HepG2 (cell line): ENCODE measurements around the gene DDAH2. TPM values are rescaled to one million over a fixed set of nuclear protein-coding genes. Genes with fewer than 3 reads are reported as not detected.

Source experiments
- ATM ChIP-seq: fragments of 450-650 bp; IDR thresholded peaks from 2 replicates; pipeline ENCODE4 v1.7.1; 2017; ENCODE audit warnings: mild to moderate bottlenecking, borderline replicate concordance
- CBX2 ChIP-seq, 2 experiments: fragments of 200-600 bp in 1 of 2; sonication (generic); formaldehyde crosslinking in 1 of 2; IDR thresholded peaks; 2 replicates each; pipeline versions ENCODE4 v1.7.0 to v1.8.1; 2018 to 2022; ENCODE audit warnings: low read depth in 2 of 2, low read length in 1 of 2, mild to moderate bottlenecking in 1 of 2, missing genetic modification reagents in 1 of 2
- DNMT3B ChIP-seq: conservative IDR thresholded peaks from 2 replicates; pipeline ENCODE4 v1.6.1; 2016; ENCODE audit warnings: missing biosample characterization, control low read depth
- KAT2B ChIP-seq: fragments of 150-350 bp; IDR thresholded peaks from 2 replicates; pipeline ENCODE4 v1.6.1; 2014; ENCODE audit warnings: low read depth, low read length, borderline replicate concordance
- KDM3A ChIP-seq: IDR thresholded peaks from 2 replicates; pipeline ENCODE4 v1.6.1; 2018; ENCODE audit warnings: low read depth, missing compliant biosample characterization
- MTF1 ChIP-seq: sonication (generic); formaldehyde crosslinking; IDR thresholded peaks from 2 replicates; pipeline ENCODE4 v1.5.0; 2020; ENCODE audit warnings: missing genetic modification reagents
- ONECUT2 ChIP-seq: sonication (generic); formaldehyde crosslinking; IDR thresholded peaks from 2 replicates; pipeline ENCODE4 v1.4.0; 2020; ENCODE audit warnings: missing genetic modification reagents
- PHF21A ChIP-seq: sonication (generic); formaldehyde crosslinking; IDR thresholded peaks from 2 replicates; pipeline ENCODE4 v1.5.0; 2020; ENCODE audit warnings: mild to moderate bottlenecking, missing genetic modification reagents
- PHF5A ChIP-seq: IDR thresholded peaks from one replicate; pipeline ENCODE4 v1.6.1; 2018; ENCODE audit warnings: low read depth, missing genetic modification reagents; ENCODE audit not compliant: unreplicated experiment
- POGZ ChIP-seq: sonication (generic); formaldehyde crosslinking; IDR thresholded peaks from 2 replicates; pipeline ENCODE4 v1.4.0; 2020; ENCODE audit warnings: mild to moderate bottlenecking, missing genetic modification reagents
- RNF2 ChIP-seq: fragments of 450-650 bp; conservative IDR thresholded peaks from 2 replicates; pipeline ENCODE4 v1.6.1; 2016; ENCODE audit warnings: low read depth
- TOPORS ChIP-seq: sonication (generic); formaldehyde crosslinking; IDR thresholded peaks from 2 replicates; pipeline ENCODE4 v1.8.0; 2023; ENCODE audit warnings: mild to moderate bottlenecking, missing genetic modification reagents
- ZNF101 ChIP-seq: sonication (generic); formaldehyde crosslinking; IDR thresholded peaks from 2 replicates; pipeline ENCODE4 v1.4.0; 2020; ENCODE audit warnings: mild to moderate bottlenecking, low read depth, missing genetic modification reagents, borderline replicate concordance
- ZNF235 ChIP-seq: sonication (generic); formaldehyde crosslinking; IDR thresholded peaks from 2 replicates; pipeline ENCODE4 v1.8.1; 2023; ENCODE audit warnings: mild to moderate bottlenecking, missing genetic modification reagents, borderline replicate concordance
- ZNF367 ChIP-seq: sonication (generic); formaldehyde crosslinking; IDR thresholded peaks from 2 replicates; pipeline ENCODE4 v1.4.0; 2020; ENCODE audit warnings: missing genetic modification reagents, borderline replicate concordance
- ZNF501 ChIP-seq: sonication (generic); formaldehyde crosslinking; IDR thresholded peaks from 2 replicates; pipeline ENCODE4 v1.5.1; 2020; ENCODE audit warnings: mild to moderate bottlenecking, moderate library complexity, missing genetic modification reagents
- ZNF530 ChIP-seq: sonication (generic); formaldehyde crosslinking; IDR thresholded peaks from 2 replicates; pipeline ENCODE4 v1.5.0; 2020; ENCODE audit warnings: low read depth, mild to moderate bottlenecking, missing genetic modification reagents
- ZNF563 ChIP-seq: sonication (generic); formaldehyde crosslinking; IDR thresholded peaks from 2 replicates; pipeline ENCODE4 v1.8.0; 2022; ENCODE audit warnings: mild to moderate bottlenecking, moderate library complexity, missing genetic modification reagents
- ZNF883 ChIP-seq: sonication (generic); formaldehyde crosslinking; IDR thresholded peaks from 2 replicates; pipeline ENCODE4 v1.5.1; 2020; ENCODE audit warnings: mild to moderate bottlenecking, missing genetic modification reagents; ENCODE audit errors: not compliant biosample characterization
- polyA plus RNA-seq, 8 experiments: library from polyadenylated mRNA; depleted of rRNA in 3 of 8; stranded (reverse) in 7 of 8; unstranded in 1 of 8; fragments of >200 nt; fragmentation: Illumina TruSeq in 4 of 8; extraction: Trizol in 4 of 8; gene quantifications; 2 replicates each; pipeline versions ENCODE4 v1.2.1 to v1.2.3, GENCODE V29; 2011 to 2016; ENCODE audit warnings: low read depth in 4 of 8, missing spikeins in 1 of 8, mixed read lengths in 1 of 8; ENCODE audit not compliant: insufficient read depth in 1 of 8
- total RNA-seq, 5 experiments: library from RNA; depleted of rRNA; stranded (reverse); fragments of >200 nt; fragmentation: Illumina TruSeq; extraction: Trizol; gene quantifications; 2 replicates each; pipeline ENCODE4 v1.2.3, GENCODE V29; 2016; ENCODE audit warnings: low read depth in 1 of 5
- TF ChIP-seq, protein P1 (sequence below): sonication (generic); formaldehyde crosslinking; IDR thresholded peaks from 2 replicates; pipeline ENCODE4 v1.4.0; 2020; ENCODE audit warnings: missing genetic modification reagents
- TF ChIP-seq, protein P2 (sequence below): IDR thresholded peaks from 2 replicates; pipeline ENCODE4 v1.6.1; 2016; ENCODE audit warnings: missing compliant biosample characterization, missing genetic modification reagents, borderline replicate concordance
- TF ChIP-seq, protein P3 (sequence below): sonication (generic); formaldehyde crosslinking; IDR thresholded peaks from 2 replicates; pipeline ENCODE4 v1.4.0; 2020; ENCODE audit warnings: mild to moderate bottlenecking, missing genetic modification reagents
- TF ChIP-seq, protein P4 (sequence below): sonication (generic); formaldehyde crosslinking; IDR thresholded peaks from 2 replicates; pipeline ENCODE4 v1.8.0; 2022; ENCODE audit warnings: mild to moderate bottlenecking, missing genetic modification reagents, moderate library complexity
- TF ChIP-seq, protein P5 (sequence below): sonication (generic); formaldehyde crosslinking; IDR thresholded peaks from 2 replicates; pipeline ENCODE4 v1.4.0; 2020; ENCODE audit warnings: missing genetic modification reagents, low read depth, mild to moderate bottlenecking, borderline replicate concordance

The DDAH2 gene
- total and polyA plus RNA-seq, 2 of the 13 experiments (the other 11 are each of a cell fraction or from before 2014, with no cell fraction given) = 16.4 to 21.1 TPM

DNA sequence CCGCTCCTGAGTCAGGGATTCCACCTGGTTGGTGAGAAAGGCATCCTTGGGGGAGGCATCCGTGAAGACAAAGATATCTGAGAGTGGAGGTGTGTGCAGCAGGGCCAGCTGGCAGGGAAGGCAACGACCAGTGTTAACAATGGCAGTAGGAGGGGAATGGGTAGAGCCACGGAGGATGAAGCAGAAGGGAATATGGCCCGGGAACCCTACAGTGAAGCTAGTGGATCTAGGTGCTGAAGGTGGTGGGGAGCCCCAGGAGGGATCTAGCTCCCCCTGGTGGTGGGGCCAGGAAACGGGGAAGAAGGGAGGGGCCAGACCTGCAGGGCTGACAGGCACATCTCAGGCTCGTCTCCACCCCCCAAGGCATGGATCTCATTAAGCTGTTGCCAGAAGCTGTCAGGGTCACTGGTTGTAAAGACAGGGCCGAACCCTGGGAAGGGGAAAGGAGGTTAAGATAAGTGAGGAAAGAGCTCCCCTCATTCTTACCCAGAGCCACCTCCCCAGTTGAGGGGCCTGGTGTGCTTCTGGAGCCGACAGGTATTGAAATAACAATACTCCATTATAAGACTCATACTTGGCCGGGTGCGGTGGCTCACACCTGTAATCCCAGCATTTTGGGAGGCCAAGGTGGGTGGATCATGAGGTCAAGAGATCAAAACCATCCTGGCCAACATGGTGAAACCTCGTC, 40.7 kb upstream of the DDAH2 start (continued):
- TF ChIP-seq, protein P1, sequence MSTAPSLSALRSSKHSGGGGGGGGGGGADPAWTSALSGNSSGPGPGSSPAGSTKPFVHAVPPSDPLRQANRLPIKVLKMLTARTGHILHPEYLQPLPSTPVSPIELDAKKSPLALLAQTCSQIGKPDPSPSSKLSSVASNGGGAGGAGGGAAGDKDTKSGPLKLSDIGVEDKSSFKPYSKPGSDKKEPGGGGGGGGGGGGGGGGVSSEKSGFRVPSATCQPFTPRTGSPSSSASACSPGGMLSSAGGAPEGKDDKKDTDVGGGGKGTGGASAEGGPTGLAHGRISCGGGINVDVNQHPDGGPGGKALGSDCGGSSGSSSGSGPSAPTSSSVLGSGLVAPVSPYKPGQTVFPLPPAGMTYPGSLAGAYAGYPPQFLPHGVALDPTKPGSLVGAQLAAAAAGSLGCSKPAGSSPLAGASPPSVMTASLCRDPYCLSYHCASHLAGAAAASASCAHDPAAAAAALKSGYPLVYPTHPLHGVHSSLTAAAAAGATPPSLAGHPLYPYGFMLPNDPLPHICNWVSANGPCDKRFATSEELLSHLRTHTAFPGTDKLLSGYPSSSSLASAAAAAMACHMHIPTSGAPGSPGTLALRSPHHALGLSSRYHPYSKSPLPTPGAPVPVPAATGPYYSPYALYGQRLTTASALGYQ = no peak
- TF ChIP-seq PHF21A (no peak), ATM (no peak), DNMT3B (no peak), ZNF563 (CRISPR knock-in tag) (no peak), ZNF367 (CRISPR knock-in tag) (no peak), ZNF101 (CRISPR knock-in tag) (no peak), POGZ (CRISPR knock-in tag) (0 out of 2 replicates have a peak, but pooled peaks have one; percentile 39), KAT2B (no peak), ZNF501 (CRISPR knock-in tag) (0 out of 2 replicates have a peak, but pooled peaks have one; percentile 56), ONECUT2 (CRISPR knock-in tag) (no peak), ZNF883 (peak; percentile 53), KDM3A (CRISPR knock-in tag) (peak; percentile 78; the same call in 1 of the 2 replicates), MTF1 (no peak), TOPORS (CRISPR knock-in tag) (no peak), PHF5A (CRISPR knock-in tag) (peak; percentile 80), ZNF235 (CRISPR knock-in tag) (no peak; the same call in 1 of the 2 replicates), CBX2 (IDR thresholded peaks at IDR 0.05; ENCODE audit: low read depth, low read length) (no peak), CBX2 (CRISPR knock-in tag; IDR thresholded peaks at IDR 0.05; ENCODE audit: low read depth) (no peak), RNF2 (no peak), ZNF530 (CRISPR knock-in tag) (no peak)
- TF ChIP-seq, protein P2, sequence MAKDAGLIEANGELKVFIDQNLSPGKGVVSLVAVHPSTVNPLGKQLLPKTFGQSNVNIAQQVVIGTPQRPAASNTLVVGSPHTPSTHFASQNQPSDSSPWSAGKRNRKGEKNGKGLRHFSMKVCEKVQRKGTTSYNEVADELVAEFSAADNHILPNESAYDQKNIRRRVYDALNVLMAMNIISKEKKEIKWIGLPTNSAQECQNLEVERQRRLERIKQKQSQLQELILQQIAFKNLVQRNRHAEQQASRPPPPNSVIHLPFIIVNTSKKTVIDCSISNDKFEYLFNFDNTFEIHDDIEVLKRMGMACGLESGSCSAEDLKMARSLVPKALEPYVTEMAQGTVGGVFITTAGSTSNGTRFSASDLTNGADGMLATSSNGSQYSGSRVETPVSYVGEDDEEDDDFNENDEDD = no peak
- TF ChIP-seq, protein P3, sequence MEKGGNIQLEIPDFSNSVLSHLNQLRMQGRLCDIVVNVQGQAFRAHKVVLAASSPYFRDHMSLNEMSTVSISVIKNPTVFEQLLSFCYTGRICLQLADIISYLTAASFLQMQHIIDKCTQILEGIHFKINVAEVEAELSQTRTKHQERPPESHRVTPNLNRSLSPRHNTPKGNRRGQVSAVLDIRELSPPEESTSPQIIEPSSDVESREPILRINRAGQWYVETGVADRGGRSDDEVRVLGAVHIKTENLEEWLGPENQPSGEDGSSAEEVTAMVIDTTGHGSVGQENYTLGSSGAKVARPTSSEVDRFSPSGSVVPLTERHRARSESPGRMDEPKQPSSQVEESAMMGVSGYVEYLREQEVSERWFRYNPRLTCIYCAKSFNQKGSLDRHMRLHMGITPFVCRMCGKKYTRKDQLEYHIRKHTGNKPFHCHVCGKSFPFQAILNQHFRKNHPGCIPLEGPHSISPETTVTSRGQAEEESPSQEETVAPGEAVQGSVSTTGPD (CRISPR knock-in tag) = no peak
- TF ChIP-seq, protein P4, sequence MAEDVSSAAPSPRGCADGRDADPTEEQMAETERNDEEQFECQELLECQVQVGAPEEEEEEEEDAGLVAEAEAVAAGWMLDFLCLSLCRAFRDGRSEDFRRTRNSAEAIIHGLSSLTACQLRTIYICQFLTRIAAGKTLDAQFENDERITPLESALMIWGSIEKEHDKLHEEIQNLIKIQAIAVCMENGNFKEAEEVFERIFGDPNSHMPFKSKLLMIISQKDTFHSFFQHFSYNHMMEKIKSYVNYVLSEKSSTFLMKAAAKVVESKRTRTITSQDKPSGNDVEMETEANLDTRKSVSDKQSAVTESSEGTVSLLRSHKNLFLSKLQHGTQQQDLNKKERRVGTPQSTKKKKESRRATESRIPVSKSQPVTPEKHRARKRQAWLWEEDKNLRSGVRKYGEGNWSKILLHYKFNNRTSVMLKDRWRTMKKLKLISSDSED = no peak
- TF ChIP-seq, protein P5, sequence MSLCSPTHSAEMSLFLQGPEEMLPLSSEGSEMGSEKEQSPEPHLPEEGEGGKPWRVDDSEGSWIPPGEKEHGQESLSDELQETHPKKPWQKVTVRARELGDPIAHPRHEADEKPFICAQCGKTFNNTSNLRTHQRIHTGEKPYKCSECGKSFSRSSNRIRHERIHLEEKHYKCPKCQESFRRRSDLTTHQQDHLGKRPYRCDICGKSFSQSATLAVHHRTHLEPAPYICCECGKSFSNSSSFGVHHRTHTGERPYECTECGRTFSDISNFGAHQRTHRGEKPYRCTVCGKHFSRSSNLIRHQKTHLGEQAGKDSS = no peak
